Sciatic nerve (tissue), 2 donors: ENCODE data around the gene RYR2. TPM values are rescaled to one million over a fixed set of nuclear protein-coding genes. Genes with fewer than 3 reads are reported as not detected.
"Not testable (repeated sequence)": the region's sequence is repeated elsewhere in the genome, so short reads cannot be mapped to it uniquely, and the experiment has no call there.

Experiments used
- ATAC-seq: fragments of 200-7000 bp; cut with Tn5 transposase; one replicate; pipeline ENCODE4 v1.9.1; 2020; ENCODE audit warnings: mild to moderate bottlenecking, moderate library complexity
- DNase-seq: peaks from one replicate; pipeline ENCODE4 v3.0.0-alpha.2; 2020; ENCODE audit warnings: low spot score
- intact Hi-C: fragments of 100-400 bp; cut with DNase I; formaldehyde crosslinking; loops from one replicate; pipeline ENCODE4 v1.14.2; 2022
- total RNA-seq: library from RNA; stranded (reverse); fragmentation: NEBNext Ultra II Directional; extraction: Animal tissue kit (Norgen Biotek cat#: 25700); gene quantifications from one replicate; pipeline ENCODE4 v1.2.1, GENCODE V29; 2021
- donor health status: DM: no; HTN: no; CAD: no.
- donor health status: DM: no; HTN: no; CAD: no.

Gene RYR2
- total RNA-seq, 1 donor from 2014 or later = 0.49 TPM

DNA sequence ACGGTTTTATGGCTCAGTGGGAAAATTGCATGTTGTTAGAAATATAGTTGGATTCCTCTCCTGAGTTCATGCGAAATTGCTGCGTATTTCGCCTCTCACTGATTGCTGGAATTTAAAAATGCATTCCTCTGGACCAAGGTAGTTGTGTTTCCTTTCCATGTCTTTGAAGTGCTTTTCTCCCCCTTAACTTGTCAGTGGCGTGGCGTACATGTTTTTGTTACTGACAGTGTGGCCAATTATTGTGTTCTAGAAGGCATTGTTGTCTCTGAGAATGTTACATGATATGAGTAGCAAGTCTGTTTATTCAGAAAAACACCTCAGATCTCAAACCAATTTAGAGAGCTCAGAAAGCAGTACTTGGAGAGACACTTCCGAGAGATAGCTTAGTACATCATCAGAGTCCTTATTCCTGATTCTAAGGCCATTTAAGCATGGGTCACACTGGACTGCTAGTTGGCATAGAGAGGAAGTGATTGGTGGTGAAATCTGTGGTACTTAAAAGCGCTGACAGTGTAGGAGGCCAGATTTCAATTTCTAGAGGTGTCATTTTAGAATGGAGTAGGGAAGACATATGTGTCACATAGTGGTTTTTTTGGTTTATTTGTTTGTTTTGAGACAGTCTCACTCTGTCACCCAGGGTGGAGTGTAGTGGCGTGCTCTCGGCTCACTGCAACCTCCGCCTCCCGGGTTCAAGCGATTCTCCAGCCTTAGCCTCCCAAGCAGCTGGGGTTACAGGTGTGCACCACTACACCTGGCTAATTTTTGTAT lies 184.4 kb downstream of the RYR2 start:
- DNase-seq (no peak), ATAC-seq (no peak)
- intact Hi-C loops = no loop called here

DNA sequence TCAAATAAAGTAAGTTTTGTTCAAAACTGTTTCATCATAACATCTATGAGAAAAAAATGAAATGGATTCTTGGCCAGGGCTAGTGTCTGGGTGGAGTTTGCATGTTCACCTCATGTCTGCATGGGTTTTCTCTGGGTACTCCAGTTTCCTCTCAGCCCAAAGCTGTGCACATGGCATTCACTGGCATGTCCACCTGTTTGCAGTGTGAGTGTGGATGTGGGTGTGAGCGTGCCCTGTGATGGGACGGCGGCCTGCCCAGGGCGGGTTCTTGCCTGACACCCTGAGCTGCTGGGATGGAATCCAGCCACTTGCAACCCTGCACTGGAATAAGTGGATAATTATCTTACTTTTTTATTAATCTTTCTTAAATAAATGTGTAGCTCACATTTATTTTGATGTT lies 185.5 kb downstream of the RYR2 start:
- DNase-seq (no peak), ATAC-seq (no peak)
- intact Hi-C loops = no loop called here

DNA sequence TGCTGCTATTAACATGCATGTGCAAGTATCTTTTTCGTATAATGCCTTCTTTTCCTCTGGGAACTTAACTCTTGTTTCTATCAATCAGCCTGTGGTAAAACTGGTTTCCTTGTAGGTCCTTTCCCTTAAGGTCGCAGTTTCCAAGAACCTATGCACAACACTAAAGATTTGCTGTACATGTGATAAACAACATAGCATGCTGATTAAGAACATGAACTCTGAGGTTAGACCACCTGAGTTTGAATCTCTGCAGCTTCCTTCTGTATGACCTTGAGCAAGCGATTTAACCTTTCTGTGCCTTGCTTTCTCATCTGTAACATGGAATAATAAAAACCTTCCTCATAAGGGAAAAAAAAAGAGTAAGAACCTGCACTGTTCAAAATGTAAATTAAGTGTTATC lies 186.4 kb downstream of the RYR2 start:
- DNase-seq (no peak), ATAC-seq (no peak)
- intact Hi-C loops = no loop called here

DNA sequence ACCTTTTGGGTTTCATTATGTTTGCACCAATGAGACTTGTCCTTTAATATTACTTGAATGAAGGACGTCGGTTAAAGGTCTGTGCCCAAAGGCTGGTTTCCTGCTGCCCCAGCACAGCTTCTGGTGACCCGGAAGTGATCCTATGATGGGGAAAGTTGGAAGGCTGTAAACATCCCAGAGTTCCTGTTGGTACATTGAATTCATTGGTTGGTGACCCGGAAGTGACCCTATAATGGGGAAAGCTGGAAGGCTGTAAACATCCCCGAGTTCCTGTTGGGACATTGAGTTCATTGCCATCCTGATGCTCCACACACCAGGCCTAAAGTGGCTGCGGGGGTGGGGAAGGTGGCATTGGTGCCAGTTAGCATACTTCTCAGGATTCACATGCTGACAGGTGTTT lies 187.3 kb downstream of the RYR2 start:
- intact Hi-C loops = no loop called here
- DNase-seq (no peak), ATAC-seq (no peak)

DNA sequence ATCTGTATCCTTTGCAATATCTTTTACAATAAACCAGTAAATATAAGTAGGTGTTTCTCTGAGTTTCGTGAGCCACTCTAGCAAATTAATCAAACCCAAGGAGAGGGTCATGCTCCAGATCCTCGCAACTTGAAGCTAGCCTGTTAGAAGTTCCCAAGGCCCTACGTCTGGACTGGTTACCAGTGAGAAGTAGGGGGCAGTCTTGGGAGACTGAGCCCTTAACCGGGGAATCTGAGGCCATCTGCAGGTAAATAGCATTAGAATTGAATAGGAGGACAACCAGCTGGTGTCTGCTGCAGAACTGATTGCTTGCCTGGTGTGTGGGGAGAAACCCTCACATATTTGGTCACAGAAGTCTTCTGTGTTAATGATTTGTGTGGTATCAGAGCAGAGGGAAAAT lies 190.5 kb downstream of the RYR2 start:
- intact Hi-C loops = no loop called here
- ATAC-seq (no peak), DNase-seq (no peak)

DNA sequence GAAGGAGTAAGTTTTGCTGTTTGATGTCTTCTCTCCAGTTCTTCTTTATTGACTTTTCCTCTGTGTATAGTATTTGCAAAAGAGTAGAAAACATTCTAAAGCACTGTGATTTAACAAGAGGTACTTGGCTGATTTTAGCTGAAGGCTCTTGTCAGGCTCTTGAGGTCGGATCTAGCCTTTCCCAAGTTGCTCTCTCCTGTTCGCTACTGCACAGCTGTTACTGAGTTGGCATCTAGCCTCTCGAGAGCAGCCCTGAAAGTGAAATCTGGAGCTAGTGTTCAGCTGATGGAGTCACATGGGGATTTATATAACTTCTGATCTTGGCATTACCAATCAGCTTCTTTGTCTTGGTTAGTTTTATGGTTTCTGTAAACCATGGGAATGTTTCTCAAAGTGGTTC lies 193.1 kb downstream of the RYR2 start:
- DNase-seq (no peak), ATAC-seq (no peak)
- intact Hi-C loops = no loop called here

DNA sequence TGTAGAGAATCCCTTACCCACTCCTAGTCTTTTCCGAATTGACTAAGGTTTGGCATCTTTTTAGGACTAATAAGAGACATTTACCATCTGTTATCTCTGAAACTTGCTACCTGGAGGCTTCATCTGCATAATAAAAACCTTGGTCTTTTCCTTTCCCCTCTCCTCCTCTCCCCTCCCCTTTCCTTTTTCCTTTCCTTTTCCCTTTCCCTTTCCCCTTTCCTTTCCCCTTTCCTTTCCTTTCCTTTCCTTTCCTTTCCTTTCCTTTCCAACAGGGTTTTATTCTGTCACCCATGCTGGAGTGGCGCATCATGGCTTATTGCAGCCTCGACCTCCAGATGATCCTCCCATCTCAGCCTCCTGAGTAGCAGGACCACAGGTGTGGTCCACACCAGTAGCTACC lies 195.7 kb downstream of the RYR2 start:
- intact Hi-C loops = no loop called here
- DNase-seq (no peak), ATAC-seq (no peak)

DNA sequence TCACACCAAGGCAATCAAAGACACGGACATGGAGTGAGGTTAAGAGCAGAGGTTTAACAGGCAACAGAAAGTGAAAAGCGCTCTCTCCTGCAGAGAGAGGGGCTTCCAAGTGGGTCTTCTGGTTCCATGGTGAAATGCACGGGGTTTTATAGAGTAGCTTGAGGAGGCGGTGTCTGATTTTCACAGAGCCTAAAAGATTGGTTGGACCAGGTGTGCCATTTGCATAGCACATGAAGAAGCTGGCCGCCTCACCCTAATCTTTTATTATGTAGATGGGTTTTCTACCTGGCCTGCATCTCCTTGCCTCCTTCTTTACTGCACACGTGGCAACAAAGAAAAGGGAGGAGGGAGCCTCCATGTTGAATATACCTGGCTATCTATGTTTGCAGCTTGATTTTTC lies 197.3 kb downstream of the RYR2 start:
- intact Hi-C loops = no loop called here
- ATAC-seq (no peak), DNase-seq (no peak)

DNA sequence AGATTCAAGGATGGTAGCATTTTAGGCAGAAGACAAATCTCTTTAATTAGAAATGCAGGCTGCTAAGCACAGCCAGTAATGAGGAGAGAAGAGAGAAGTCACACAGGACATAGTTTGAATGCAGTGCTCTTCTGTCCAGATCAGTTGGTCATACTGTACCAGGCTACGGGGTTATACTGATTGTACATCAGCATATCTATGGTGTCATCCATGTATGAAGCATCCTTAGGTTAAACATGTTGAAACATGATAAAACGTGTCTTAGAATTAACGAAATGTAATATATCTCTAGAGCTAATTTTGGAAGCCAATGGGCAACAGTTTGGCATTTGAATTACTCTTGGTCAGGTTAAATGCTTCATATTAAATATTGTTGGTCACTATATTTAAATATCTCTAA lies 199.1 kb downstream of the RYR2 start:
- DNase-seq (no peak), ATAC-seq (no peak)
- intact Hi-C loops = no loop called here

DNA sequence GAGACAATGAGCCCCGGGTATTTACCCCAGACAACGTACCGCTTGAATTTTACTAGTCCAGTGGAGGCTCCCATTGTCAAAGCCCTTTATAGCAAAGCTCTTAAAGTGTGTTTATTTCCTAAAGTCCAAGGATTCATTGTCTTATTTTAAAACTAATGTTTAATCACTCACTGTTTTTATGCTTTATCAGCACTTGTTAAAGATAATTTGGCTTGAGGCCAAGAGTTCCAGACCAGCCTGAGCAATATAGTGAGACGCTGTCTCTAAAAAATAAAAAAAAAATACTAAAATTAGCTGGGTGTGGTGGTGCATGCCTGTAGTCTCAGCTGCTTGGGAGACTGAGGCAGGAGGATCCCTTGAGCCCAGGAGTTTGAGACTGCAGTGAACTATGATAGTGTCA lies 202.8 kb downstream of the RYR2 start:
- ATAC-seq = no peak
- intact Hi-C loops = no loop called here
- no peak for DNase-seq

DNA sequence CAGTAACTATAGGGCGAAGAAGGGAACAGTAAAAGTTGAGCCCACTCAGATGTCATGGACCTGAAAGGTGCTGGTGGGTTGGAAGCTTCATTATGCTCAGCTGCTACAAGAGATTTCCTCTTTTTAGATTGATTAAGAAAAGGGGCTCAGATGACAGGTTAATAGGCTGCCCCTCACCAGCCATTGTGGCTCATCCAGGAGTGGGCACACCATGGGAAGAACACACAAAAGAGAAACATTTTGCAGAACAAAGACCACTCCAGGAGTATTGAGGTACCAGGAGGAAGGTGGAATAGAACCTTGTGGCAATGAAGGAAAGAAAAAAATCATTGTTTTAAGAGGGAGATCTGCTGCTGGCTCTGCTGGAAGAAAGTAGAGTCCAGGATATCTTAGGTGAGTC lies 205.5 kb downstream of the RYR2 start:
- DNase-seq (no peak), ATAC-seq (no peak)
- intact Hi-C loops = no loop called here

DNA sequence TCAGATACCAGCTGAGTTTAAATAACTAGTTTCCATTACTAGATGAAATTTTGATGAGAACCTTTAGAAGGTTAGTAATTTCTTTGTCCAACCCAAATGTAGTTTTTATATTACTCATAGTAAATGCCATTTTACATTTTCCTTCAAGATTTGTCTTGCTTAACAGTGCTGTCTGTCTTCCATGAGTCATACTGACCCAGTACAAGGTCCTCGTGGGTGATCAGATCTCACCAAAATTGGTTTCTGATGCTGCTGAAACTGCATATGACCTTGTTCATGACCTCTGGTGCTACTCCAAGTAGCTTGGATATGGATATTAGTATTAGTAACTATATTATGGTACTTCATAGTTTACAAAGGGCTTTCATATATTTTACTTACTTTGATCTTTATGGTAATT lies 207.1 kb downstream of the RYR2 start:
- DNase-seq (no peak), ATAC-seq (no peak)
- intact Hi-C loops = no loop called here

DNA sequence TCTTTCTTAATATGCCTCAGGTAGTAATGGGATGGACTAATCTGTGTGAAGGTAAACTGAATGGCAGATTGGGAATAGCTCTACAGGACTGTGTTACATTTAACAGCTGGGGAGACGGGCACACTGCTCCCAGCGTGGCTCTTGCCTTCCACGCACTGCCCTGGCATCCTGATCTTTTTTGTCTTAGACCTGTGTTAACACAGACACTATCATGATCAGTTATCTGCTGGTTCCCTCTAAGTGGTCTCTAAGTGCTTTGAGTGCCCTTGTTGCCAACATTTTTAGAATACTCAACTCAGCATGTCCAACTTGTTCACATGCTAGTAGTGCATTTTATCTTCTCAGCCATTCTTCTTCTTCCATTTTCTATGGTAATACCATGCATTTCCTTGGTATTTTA lies 208.1 kb downstream of the RYR2 start:
- intact Hi-C loops = no loop called here
- no peak for ATAC-seq
- no peak for DNase-seq

DNA sequence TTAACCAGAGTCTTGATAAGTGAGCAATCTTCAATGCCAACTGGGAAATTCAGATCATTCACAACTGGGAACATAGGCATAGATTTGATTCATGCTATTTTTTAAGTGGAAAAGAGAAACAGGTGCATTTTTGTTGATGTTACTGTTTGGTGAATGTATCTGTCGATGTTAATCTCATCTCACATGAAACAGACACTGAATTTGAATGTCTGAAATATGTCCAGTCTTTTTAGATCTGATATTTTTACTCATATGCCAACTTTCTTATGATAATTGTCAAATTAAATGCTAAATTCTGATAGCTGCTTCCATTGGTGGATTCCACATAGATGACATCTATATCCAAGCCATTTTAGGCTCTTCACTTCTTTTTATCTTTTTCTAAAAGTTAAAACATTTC lies 213.1 kb downstream of the RYR2 start:
- ATAC-seq (no peak), DNase-seq (no peak)
- intact Hi-C loops = no loop called here

DNA sequence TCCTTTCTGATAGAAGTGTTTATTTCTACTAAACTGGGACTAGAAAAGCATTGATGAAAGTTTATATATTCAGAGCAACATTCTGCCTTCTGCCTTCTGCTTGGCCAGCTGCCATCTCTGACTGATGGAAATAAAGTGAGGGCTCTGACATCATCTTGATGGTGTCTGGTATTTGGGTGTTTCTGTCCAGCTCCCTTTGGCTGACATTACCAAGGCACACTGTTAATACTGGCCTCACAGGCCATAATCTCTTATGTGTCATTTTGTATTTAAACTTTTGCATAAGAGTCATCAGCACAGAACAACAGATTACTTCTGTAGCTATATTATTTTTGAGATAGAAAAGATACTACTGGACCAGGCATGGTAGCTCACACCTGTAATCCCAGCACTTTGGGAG lies 216.9 kb downstream of the RYR2 start:
- DNase-seq (no peak), ATAC-seq (no peak)
- intact Hi-C loops = no loop called here

DNA sequence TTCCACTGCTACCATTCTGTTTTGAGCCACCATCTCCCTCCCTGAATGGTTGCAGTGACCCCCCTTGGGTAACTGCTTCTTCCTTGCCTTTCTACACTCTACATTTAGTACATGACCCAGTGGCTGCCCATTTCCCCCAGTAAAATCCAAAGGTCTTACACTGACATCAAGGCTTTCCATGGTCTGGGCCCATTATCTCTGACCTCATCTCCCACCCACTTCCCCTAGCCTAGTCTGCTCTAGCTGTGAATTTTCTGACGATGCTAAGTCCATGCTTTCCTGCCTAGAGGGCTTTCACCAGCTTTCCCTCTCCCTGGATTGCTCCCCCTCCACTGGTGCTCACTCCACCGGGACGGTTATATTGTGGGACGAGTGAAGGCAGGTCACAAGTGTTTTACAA lies 219.2 kb downstream of the RYR2 start:
- ATAC-seq = no peak
- no peak for DNase-seq
- intact Hi-C loops = no loop called here

DNA sequence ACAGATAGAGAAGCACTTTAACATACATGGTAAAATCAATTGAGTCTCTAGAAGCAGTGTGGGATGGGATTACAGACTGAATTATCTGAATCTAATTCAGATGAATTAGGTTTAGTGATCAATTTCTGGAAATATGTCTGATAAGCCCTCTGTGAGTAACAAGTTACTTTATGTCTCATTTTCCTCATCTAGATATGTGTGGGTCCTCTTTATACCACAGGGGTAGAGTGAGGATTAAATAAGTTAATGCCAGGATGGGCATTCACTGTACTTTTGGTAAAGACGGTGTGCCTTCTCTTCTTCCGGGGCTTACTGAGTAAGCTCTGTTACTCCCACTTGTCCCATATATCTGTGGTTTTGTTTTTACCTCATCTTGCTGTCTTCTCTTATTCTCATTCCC lies 225.8 kb downstream of the RYR2 start:
- no peak for ATAC-seq
- no peak for DNase-seq
- intact Hi-C loops = no loop called here

DNA sequence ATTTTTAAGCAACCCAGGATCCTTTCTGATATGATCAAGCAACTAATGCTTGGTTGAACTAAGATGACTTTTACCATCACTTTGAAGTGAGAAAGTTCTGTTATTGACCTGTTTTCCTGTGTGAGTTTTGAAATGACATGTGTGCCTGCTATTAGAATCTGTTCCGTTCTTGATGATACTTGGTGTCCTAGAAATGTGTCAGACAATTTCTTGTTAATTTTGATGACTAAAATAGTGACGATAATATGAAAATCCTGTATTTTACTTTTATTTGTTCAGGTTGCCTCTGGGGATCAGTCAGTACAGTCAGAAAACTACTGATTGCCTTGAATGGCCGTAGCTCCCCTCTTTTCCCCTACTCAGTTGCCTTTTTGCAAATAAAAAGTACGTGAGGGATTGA lies 228.0 kb downstream of the RYR2 start:
- DNase-seq (no peak), ATAC-seq (no peak)
- intact Hi-C loops = no loop called here

DNA sequence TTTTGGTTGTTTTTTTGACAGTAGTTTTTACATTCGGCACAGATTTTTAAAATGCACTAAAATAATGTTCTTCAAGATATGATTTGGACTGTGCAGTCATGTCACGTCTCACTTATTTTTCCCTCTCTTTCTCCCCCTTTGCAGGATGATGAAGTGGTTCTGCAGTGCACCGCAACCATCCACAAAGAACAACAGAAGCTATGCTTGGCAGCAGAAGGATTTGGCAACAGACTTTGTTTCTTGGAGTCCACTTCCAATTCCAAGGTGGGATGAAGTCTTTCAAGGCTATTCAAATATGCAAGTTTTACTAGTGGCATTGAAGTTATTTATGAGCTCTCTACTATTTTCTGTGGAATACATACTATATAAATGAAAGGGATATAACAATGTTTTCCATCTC lies 228.4 kb downstream of the RYR2 start:
- ATAC-seq (no peak), DNase-seq (no peak)
- intact Hi-C loops = no loop called here

DNA sequence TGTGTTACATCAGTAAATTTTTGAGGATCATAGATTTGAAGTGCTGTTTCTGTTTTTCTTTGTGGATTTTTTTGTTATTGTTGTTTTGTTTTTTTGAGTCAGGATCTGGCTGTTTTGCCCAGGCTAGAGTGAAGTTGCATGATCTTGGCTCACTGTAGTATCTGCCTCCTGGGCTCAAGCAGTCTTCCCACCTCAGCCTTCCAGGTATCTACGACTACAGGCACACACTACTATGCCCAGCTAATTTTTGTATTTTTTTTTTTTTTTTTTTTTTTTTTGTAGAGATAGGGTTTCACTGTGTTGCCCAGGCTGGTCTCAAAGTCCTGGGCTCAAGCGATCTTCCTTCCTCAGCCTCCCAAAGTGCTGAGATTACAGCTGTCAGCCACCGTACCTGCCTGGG lies 236.0 kb downstream of the RYR2 start:
- ATAC-seq, DNase-seq, intact Hi-C loops: not testable (repeated sequence)

DNA sequence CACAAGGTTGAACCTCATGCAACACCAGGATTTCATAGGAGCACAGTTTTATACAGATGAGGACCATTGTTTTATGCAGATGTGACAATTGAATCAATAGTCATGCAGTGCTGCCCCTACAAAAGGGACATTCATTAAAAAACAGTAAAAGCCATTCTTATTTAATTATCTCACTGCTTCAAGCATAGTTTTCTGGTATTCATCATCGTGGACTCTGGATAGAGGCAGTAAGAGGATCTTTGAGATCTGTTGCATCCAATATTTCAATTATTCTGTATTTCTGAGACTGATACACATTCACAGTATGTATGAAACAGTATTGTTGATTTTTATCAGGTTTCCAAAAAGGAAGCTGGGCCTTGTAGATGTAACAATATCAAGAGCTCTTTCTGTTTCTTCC lies 237.6 kb downstream of the RYR2 start:
- ATAC-seq (no peak), DNase-seq (no peak)
- intact Hi-C loops = no loop called here

DNA sequence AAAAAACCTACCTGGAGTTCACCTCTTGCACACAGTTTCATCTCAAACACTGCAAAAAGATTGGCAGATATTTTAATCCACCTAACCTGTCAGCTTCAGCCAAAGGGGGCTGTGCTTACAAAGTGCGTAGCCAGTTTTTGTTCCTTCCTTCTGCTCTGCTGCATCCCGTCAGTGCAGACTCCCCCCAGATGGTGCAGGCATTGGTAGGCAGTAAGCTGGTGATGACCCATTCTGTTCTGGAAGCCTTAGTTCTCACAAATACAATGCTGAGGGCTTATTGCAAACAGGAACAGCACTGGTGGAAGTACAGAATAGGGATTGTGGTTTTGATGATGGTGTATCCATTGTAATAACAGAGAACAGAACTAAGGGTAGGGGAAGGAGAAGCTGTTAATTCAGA lies 239.5 kb downstream of the RYR2 start:
- intact Hi-C loops = no loop called here
- no peak for DNase-seq
- no peak for ATAC-seq
